ENCODE results near the gene OR2L8.

Gene OR2L8, protein sequence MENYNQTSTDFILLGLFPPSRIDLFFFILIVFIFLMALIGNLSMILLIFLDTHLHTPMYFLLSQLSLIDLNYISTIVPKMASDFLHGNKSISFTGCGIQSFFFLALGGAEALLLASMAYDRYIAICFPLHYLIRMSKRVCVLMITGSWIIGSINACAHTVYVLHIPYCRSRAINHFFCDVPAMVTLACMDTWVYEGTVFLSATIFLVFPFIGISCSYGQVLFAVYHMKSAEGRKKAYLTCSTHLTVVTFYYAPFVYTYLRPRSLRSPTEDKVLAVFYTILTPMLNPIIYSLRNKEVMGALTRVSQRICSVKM

GRCh38 chr1:247948558-247948957 is at the start of gene OR2L8:
TSS of gene OR2L8 (plus strand) at chr1:247948858. CDS start at chr1:247948858, 0 bp downstream.
- DNase-seq: no peak

DNA sequence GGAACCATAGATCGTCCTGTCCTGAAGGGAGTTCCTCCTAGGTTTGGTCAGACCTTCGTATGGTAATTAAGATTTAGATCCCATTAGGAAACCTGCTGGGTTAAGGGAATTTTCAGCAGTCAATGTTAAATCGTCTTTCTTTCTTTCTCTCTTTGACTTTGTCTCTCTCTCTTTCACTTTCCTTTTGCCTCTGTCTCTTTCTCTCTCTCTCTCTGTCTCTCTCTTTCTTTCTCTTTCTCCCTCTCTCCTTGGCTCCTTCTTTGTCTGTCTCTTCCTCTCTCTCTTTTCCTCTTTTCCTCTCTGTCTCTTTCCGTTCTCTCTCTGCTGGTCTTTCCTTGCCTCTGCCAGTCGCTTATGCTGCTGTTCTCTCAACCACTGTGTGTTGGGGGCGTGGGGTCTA is 44.5 kb upstream of the OR2L8 start:
- DNase-seq: no peak

GRCh38 chr1:247905181-247905580 is 43.5 kb upstream of the OR2L8 start:
- no peak for DNase-seq

DNA sequence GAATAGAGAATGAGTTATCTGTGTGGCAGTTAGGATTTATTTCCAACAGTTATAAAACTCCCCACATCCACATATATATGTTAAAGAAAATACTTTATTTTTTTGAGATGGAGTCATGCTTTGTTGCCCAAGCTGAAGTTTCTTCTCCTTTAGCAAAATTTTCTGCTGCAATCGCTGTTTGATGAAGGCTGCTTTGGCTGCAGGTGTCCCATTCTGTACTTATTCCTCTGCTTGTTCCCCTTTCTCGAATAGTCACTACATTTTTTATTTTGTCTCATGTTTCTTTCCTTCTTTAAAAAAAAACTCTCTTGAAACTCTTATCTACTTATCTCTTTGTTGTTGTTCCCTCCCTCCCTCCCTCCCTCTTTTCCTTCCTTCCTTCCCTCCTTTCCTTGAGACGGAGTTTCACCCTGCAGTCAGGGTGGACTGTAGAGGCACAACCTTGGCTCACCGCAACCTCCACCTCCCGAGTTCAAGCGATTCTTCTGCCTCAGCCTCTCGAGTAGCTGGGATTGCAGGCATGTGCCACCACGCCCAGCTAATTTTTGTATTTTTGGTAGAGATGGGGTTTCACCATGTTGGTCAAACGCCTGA is 42.7 kb upstream of the OR2L8 start:
- no peak for DNase-seq

DNA sequence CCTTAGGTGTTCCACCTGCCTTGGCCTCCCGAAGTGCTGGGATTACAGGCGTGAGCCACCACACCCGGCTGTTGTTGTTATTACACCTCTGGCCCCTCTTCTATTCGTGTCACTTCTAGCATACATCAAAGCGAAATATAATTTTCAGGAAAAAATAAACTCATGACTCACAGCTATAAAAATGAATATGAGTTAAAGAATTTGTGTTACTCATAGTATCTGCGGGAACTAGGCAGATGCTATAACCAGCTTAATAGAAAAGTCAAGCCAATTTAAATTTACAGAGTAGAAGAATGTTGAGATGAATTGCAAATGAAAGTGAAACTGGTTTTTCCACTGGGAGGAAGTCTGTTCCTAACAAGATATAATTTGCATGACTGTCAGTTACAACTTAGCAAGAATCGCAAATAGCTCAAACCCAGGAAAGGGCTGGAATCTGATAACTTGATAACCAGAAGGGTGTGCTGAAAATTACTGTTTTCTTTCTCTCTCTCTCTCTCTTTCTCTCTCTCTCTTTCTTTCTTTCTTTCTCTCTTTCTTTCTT is 42.1 kb upstream of the OR2L8 start:
- DNase-seq: peak; percentile 24

- no peak for DNase-seq
Measured at GRCh38 chr1:247908766-247909165, 39.9 kb upstream of the OR2L8 start.

GRCh38 chr1:247913786-247914185 is 34.9 kb upstream of the OR2L8 start:
- DNase-seq: no peak

DNA sequence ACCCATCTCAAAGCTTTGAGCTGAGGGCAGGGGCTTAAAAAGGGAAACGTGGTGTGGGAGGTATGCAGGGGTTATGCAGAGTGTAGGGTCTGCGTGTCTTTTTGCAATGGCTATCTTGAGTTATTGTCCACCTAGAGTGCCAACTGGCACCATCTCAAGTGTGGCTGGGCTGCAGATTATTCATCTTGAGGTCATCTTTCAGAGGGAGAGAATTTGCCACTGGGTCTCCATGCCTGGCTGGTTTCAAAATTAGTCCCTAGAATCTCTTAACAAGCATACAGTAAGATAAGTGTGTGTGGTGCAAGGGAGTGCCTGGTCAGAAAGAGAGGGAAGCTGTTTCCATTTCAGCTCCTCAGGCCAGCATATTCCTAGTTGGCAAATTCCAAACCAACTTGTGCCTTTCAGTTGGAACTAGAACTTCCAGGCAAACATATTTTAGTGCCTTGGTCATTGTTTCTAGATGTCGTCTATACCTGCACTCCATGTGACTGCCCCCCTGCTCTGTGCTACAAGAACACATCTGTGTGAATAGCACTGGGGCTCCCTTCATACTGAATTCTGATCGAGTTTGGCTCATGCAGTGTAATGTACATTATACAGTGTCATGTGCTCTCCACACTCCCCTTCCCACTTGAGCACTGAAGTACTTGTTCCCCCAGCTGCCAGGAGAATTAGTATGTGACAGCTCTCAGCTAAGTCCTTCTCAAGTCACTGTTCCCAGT is 33.6 kb upstream of the OR2L8 start:
- no peak for DNase-seq

- no peak for DNase-seq
Measured at GRCh38 chr1:247919952-247920351, 28.7 kb upstream of the OR2L8 start, which contains the start of gene OR2T8. TSS of gene OR2T8 (plus strand) at chr1:247920252. CDS start at chr1:247921018, 766 bp downstream.

- DNase-seq: no peak
Measured at GRCh38 chr1:247923941-247924340, 24.7 kb upstream of the OR2L8 start.

DNA sequence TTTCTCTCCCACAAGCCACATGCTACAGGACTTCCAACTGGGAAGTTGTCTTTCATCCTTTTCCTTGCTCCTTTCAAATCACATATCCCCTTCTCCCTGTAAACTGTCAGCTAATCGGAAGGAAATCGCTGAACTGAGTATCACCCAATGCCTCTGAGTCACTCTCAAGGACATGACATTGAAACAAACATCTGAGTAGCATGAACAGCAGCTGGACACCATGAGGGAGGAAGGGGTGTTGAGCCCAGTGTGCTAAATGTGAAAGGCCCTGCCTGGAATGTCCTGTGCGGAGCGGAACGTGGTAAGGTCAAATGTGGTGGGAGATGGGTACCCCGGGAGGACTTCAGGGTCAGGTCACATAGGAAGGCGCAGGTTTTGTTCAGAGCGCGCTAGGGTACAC is 23.8 kb upstream of the OR2L8 start, which contains the start of gene OR2AJ1:
Gene OR2AJ1, plus strand, starts transcription at position 22 of the 400 bp plus-strand sequence. CDS start 8,880 bp downstream, outside the sequence.
- no peak for DNase-seq

- no peak for DNase-seq
Measured at GRCh38 chr1:247933989-247934388, 14.7 kb upstream of the OR2L8 start.

- DNase-seq: no peak
Measured at GRCh38 chr1:247935781-247936180, 12.9 kb upstream of the OR2L8 start.

GRCh38 chr1:247936415-247936814 is 12.2 kb upstream of the OR2L8 start:
- DNase-seq: no peak

- peak; percentile 86 for DNase-seq
Measured at GRCh38 chr1:247936965-247937734, 11.5 kb upstream of the OR2L8 start.

- no peak for DNase-seq
Measured at GRCh38 chr1:247942624-247943023, 6.0 kb upstream of the OR2L8 start.

GRCh38 chr1:247953408-247953807 is 4.8 kb downstream of the OR2L8 start:
- DNase-seq: no peak

DNA sequence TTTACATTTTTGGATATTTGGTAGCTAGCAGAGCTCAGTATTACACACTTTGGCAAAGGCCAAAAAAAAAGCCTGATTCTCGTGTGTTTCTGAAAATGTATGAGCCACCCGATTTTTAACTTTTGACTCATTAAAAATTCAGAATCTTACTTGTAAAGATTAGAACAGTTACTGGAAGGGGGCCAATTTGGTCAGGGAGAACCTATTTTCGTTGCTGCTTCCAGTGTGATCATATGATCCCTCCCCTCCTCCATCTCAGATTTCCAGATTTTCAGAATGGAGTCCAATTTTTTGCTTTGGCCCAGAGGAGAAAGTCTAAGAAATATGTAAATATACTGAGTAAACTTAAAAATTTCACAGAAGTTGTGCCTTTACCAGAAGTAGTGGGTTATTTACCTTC is 13.1 kb downstream of the OR2L8 start:
- DNase-seq: no peak

- no peak for DNase-seq
Measured at GRCh38 chr1:247962911-247963588, 14.4 kb downstream of the OR2L8 start.

GRCh38 chr1:247964933-247965332 is 16.3 kb downstream of the OR2L8 start, which contains the start of gene OR2AK2:
TSS of gene OR2AK2 (plus strand) at chr1:247965233. CDS start at chr1:247965377, 144 bp downstream.
- no peak for DNase-seq

DNA sequence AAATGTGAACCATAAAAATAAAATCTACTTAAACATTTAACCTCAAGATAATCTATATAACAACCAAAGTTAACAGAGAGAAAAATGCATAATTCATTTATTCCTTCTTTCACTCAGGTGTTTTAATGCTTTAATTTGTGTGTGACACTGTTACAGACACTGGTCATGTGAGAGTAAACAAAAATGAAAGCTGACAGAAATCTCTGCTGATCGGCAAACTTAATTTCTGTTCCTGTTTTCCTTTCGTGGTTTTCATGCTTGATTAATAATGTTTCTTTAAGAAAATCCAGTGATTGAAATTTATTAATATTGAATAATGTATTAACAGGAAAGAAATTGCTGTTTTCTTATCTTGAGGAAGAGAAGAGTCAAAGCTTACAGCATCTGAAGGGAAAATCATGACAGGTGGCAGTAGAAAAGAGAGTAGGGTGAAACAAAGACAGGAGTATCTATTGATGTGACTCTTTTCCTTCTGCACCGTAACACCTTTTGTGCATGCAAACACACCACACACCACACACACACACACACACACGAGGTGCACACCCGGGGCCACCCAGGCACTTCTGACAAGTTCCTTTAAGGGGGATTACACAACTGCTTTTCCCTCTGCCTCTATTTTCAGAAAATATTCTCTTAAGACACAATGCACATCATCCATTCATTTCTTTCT is 18.0 kb downstream of the OR2L8 start:
- DNase-seq: no peak

Measured in CD4-positive, alpha-beta T cell treated with Interleukin-12 subunit alpha and Interleukin-12 subunit beta, for 1 hour (primary cell).